A673 (cell line): Measurements from ENCODE around the gene GLRA2. TPM values are rescaled to one million over a fixed set of nuclear protein-coding genes. Genes with fewer than 3 reads are reported as not detected.

Experiments used
- BruUV-seq: library from RNA; stranded (reverse); fragments of 400-500 nt; replicated peaks from 2 replicates; lab custom pipeline; 2021; lab: Mats Ljungman, UMichigan
- CTCF ChIA-PET: fragments of 300-600 bp; sonication (Branson Sonifier 250); formaldehyde crosslinking; loops from one replicate; lab custom pipeline; 2022; ENCODE audit warnings: antibody characterized with exemption; lab: Charles Lee
- POLR2A ChIA-PET: fragments of 300-600 bp; sonication (Branson Sonifier 250); formaldehyde crosslinking; loops from one replicate; lab custom pipeline; 2022; ENCODE audit warnings: antibody characterized with exemption; ENCODE audit not compliant: low non-redundant PET; lab: Charles Lee
- DNase-seq: peaks from one replicate; pipeline ENCODE4 v3.0.0-alpha.2; 2015; ENCODE audit warnings: low spot score
- H3K27ac ChIP-seq: fragments of 200-600 bp; sonication (generic); 2 replicates; pipeline ENCODE4 v1.5.1; 2016; ENCODE audit warnings: mixed run types, low read depth, mild to moderate bottlenecking, mixed read lengths, antibody characterized with exemption, low read length; ENCODE audit not compliant: poor library complexity, severe bottlenecking
- H3K27me3 ChIP-seq: fragments of 200-600 bp; sonication (generic); replicated peaks from 2 replicates; pipeline ENCODE4 v1.6.1; 2017; ENCODE audit warnings: mixed run types, low read depth, mild to moderate bottlenecking, mixed read lengths, antibody characterized with exemption, low read length; ENCODE audit not compliant: insufficient read depth, poor library complexity
- H3K36me3 ChIP-seq: fragments of 200-600 bp; sonication (generic); 2 replicates; pipeline ENCODE4 v1.6.1; 2016; ENCODE audit warnings: mixed run types, mild to moderate bottlenecking, mixed read lengths, antibody characterized with exemption, low read length; ENCODE audit not compliant: insufficient read depth, poor library complexity, severe bottlenecking
- H3K4me1 ChIP-seq: fragments of 200-600 bp; sonication (generic); 2 replicates; pipeline ENCODE4 v1.6.1; 2017; ENCODE audit warnings: mixed run types, mild to moderate bottlenecking, mixed read lengths, antibody characterized with exemption, low read length; ENCODE audit not compliant: insufficient read depth, poor library complexity, severe bottlenecking
- H3K4me3 ChIP-seq: fragments of 200-600 bp; sonication (generic); 2 replicates; pipeline ENCODE4 v1.5.1; 2016; ENCODE audit warnings: low read depth, mixed run types, mild to moderate bottlenecking, mixed read lengths, low read length; ENCODE audit not compliant: poor library complexity, severe bottlenecking
- H3K9me3 ChIP-seq: fragments of 200-600 bp; sonication (generic); 2 replicates; pipeline ENCODE4 v1.6.1; 2016; ENCODE audit warnings: mixed run types, low read depth, mild to moderate bottlenecking, mixed read lengths, antibody characterized with exemption, low read length; ENCODE audit not compliant: poor library complexity, severe bottlenecking
- EZH2 ChIP-seq: fragments of 200-600 bp; sonication (generic); IDR thresholded peaks from 2 replicates; pipeline ENCODE4 v1.6.1; 2017; ENCODE audit warnings: borderline replicate concordance, low read depth, mild to moderate bottlenecking, mixed read lengths, antibody characterized with exemption, low read length; ENCODE audit not compliant: poor library complexity, severe bottlenecking
- intact Hi-C: fragments of 100-400 bp; cut with micrococcal nuclease; formaldehyde crosslinking; loops from one replicate; pipeline ENCODE4 v1.10.0; 2022; ENCODE audit not compliant: unreplicated experiment
- total RNA-seq: library from RNA; stranded (reverse); gene quantifications from 2 replicates; pipeline ENCODE4 v1.2.3, GENCODE V29; 2021
- TF ChIP-seq, protein P1 (sequence below): fragments of 300-800, 200-600 bp; sonication (generic); conservative IDR thresholded peaks from 2 replicates; pipeline ENCODE4 v1.5.1; 2017; ENCODE audit warnings: low read depth, mild to moderate bottlenecking, antibody characterized with exemption, low read length, moderate library complexity, mixed read lengths

GLRA2 gene
- total RNA-seq, 1 experiment from 2014 or later, result not detected

DNA sequence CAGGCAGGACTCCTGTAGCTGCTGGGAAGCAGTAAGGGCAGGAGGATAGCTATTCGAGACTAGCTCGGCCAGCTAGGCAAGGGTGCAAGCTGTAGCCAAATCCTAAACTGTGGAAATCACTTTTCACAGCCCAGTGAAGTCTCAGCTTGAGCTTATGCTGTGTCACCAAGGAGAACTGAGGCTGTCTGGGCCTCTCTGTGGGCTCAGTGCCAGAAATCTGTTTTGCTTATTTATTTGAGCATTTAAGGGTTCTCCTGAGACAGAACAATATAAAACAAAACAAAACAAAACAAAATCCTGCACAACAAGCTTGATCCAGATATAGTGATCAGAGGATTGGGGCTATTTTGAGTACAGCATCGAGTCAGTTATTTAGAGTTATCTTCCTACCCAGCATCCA lies 246.1 kb downstream of the GLRA2 start:
- CTCF ChIA-PET, result no interaction called here
- intact Hi-C loops, result no loop called here

DNA sequence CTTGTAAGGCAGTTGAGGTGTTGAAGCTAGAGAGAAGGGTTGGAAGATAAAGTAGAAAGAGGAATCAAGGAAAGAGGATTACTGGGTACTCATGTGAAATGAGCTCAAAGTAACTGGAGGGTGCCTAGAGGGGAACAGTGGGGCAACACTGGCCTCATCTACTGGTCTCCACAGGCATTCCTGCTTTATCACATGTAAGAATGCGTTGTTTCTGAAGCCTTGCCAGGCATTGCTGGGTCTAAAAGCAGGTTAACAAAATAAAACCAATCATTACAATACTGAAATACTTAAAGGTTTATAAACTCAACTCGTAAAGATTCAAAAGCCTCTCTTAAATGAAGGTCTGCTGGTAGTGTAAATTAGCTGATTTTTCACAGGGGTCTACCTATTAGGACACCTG lies 247.6 kb downstream of the GLRA2 start:
- intact Hi-C loops, result no loop called here

More for the DNA sequence above, 246.1 kb downstream of the GLRA2 start:
- no TSS peak for BruUV-seq
- no peak for DNase-seq
- H3K4me1 ChIP-seq, result no peaks in the 10 kb centered on the region
- TF ChIP-seq, protein P1, sequence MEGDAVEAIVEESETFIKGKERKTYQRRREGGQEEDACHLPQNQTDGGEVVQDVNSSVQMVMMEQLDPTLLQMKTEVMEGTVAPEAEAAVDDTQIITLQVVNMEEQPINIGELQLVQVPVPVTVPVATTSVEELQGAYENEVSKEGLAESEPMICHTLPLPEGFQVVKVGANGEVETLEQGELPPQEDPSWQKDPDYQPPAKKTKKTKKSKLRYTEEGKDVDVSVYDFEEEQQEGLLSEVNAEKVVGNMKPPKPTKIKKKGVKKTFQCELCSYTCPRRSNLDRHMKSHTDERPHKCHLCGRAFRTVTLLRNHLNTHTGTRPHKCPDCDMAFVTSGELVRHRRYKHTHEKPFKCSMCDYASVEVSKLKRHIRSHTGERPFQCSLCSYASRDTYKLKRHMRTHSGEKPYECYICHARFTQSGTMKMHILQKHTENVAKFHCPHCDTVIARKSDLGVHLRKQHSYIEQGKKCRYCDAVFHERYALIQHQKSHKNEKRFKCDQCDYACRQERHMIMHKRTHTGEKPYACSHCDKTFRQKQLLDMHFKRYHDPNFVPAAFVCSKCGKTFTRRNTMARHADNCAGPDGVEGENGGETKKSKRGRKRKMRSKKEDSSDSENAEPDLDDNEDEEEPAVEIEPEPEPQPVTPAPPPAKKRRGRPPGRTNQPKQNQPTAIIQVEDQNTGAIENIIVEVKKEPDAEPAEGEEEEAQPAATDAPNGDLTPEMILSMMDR, result no peak
- TF ChIP-seq EZH2, result no peak
- no peaks in the 10 kb centered on the region for H3K27me3 ChIP-seq
- no peak overlapping the region for H3K27ac ChIP-seq
- no peak overlapping the region for H3K4me3 ChIP-seq
- POLR2A ChIA-PET, result no interaction called here
- H3K9me3 ChIP-seq, result no peaks in the 10 kb centered on the region
- H3K36me3 ChIP-seq, result no peaks in the 10 kb centered on the region

DNA sequence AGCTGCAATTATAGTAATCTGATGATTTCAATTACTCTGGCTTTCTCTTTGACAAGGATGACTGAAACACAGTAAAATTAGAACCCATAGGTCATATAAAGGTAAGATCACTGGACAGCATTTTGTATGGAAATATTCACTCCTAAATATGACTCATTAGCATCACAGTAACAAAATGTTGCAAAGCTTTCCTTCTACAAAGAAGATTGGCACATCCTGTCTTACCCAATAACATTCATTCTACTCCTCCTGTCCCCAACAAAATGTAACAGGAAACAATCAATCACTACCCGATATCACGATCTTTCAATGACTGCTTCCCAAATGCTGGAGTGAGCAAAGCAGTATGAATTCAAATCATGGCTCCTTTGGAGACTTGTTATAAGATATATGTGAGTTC lies 248.2 kb downstream of the GLRA2 start:
- no peak for TF ChIP-seq EZH2
- TF ChIP-seq, protein P1, result no peak
- ChIA-PET POLR2A (no interaction called here), CTCF (no interaction called here)
- no peaks in the 10 kb centered on the region for H3K4me1 ChIP-seq
- H3K9me3 ChIP-seq, result no peaks in the 10 kb centered on the region
- H3K36me3 ChIP-seq, result no peaks in the 10 kb centered on the region
- no peak overlapping the region for H3K27ac ChIP-seq
- no TSS peak for BruUV-seq
- no peak overlapping the region for H3K4me3 ChIP-seq
- no peak for DNase-seq
- no peaks in the 10 kb centered on the region for H3K27me3 ChIP-seq
- intact Hi-C loops, result no loop called here

More for the DNA sequence above, 247.6 kb downstream of the GLRA2 start:
- POLR2A ChIA-PET, result no interaction called here
- TF ChIP-seq, protein P1, result no peak
- no peak for TF ChIP-seq EZH2
- Histone ChIP-seq H3K4me3 (no peak overlapping the region), H3K36me3 (no peaks in the 10 kb centered on the region), H3K27ac (no peak overlapping the region), H3K4me1 (no peaks in the 10 kb centered on the region), H3K27me3 (no peaks in the 10 kb centered on the region), H3K9me3 (no peaks in the 10 kb centered on the region)
- DNase-seq, result no peak
- no TSS peak for BruUV-seq
- CTCF ChIA-PET, result no interaction called here
